22Rv1 (cell line): ENCODE measurements around the gene TAGLN2.

Experiments used
- H3K27ac ChIP-seq: fragments of 450-650 bp; 2 replicates; pipeline ENCODE4 v1.5.1; 2017
- ZFX ChIP-seq: fragments of 450-650 bp; IDR thresholded peaks from 2 replicates; pipeline ENCODE4 v1.6.1; 2017; ENCODE audit warnings: antibody characterized with exemption, borderline replicate concordance
- TF ChIP-seq, protein P1 (sequence below): fragments of 450-650 bp; IDR thresholded peaks from 2 replicates; pipeline ENCODE4 v1.5.1; 2017; ENCODE audit warnings: mild to moderate bottlenecking

TAGLN2 gene

DNA sequence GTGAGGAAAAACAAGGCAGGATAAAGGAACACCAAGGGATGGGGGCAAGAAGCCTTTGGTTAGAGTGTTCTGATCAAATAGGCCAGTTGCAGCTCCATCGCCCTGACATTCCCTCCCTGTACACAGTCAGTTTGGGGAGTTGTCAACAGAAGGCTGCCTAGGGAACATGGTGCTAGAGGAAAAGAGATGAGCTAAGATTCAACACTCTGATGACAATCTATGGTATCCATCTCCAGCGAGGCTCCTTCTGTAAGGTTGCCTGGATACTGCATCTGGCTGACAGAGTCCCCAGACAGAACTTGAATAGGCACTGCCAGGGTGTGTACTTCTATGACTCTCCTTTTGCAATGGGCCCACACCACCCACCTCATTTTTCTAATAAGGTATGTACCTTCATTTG lies 40.0 kb upstream of the TAGLN2 start:
- TF ChIP-seq ZFX: no peak
- TF ChIP-seq, protein P1, sequence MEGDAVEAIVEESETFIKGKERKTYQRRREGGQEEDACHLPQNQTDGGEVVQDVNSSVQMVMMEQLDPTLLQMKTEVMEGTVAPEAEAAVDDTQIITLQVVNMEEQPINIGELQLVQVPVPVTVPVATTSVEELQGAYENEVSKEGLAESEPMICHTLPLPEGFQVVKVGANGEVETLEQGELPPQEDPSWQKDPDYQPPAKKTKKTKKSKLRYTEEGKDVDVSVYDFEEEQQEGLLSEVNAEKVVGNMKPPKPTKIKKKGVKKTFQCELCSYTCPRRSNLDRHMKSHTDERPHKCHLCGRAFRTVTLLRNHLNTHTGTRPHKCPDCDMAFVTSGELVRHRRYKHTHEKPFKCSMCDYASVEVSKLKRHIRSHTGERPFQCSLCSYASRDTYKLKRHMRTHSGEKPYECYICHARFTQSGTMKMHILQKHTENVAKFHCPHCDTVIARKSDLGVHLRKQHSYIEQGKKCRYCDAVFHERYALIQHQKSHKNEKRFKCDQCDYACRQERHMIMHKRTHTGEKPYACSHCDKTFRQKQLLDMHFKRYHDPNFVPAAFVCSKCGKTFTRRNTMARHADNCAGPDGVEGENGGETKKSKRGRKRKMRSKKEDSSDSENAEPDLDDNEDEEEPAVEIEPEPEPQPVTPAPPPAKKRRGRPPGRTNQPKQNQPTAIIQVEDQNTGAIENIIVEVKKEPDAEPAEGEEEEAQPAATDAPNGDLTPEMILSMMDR: no peak
- H3K27ac ChIP-seq: no peak overlapping the region

DNA sequence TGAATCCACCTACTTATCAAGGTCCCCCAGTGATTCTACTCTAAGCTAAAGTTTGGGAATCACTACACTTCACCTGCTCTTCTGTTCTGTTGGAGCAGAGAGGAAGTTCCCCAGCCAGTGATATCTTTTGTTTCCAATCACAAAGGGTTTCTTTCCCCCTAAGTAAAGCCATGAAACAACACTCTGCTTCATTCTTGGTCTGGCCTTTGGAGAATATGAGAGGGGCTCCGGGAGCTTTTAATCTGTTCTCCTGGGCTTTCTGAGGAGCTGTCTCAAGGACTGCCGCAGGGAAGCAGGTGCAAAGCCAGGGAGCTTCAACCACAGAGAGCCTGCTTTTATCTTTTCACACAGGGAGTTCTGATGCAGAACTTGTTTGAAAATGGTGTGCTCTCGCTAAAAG lies 38.8 kb upstream of the TAGLN2 start:
- H3K27ac ChIP-seq: no peak overlapping the region
- TF ChIP-seq, protein P1: no peak
- no peak for TF ChIP-seq ZFX

DNA sequence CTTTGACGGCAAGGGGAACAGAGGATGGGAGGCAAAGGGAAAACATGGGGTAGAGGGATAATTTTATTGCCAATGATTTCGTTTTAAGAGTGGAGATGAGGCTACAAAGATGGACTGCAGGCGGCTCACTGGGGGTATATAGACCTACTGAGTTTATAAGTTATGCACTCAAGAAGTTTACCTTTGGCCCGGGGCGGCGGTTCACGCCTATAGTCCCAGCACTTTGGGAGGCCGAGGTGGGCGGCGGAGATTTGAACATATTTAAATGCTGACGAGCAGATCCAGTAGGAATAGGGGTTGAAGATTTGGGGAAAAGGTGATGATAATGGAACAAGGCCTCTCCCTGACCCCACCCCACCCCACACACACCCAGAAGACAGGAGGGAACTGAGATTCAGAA lies 36.9 kb upstream of the TAGLN2 start:
- TF ChIP-seq, protein P1: no peak
- no peak for TF ChIP-seq ZFX
- no peak overlapping the region for H3K27ac ChIP-seq

DNA sequence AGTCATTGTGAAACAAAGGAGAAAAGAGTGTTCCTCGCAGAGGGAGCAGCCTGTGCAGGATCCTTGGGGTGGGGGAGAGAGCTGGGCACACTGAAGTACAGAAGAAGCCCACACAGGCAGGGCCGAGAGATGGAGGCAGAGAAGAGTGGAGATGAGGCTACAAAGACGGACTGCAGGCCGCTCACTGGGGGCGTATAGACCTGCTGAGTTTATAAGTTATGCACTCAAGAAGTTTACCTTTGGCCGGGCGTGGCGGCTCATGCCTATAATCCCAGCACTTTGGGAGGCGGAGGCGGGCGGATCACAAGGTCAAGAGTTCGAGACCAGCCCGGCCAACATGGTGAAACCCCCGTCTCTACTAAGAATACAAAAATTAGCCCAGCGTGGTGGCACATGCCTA lies 36.3 kb upstream of the TAGLN2 start:
- H3K27ac ChIP-seq: no peak overlapping the region
- no peak for TF ChIP-seq ZFX
- TF ChIP-seq, protein P1: no peak

DNA sequence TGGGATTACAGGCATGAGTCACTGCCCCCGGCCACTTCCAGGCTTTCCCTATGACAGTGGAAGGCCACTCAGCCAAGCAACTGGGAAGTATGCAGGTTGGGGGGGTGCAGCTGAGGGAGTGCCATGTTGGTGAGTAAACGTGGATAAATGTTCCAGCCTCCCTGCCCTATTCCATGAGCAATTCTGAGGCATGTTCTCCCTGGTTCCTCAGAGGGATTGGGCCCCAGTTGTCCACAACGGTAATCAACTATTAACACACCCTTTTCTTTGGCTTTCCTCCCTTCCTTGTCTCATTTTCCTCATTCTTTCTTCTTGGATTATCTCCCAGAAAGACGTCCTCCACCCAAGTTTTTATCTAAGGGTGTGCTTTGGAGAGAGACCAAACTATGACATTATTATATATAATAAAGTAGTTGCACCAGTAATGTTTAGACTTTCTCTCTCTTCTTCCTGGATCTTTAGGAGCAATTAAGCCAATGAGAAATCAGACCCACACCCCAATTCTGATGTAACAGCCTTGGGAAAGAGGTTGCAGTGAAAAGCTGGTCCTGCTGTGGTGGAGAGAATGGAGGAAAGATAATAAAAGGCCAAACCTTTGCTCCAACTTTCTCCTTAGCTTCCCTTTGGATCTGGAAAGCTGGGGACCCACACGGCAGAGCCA lies 35.5 kb upstream of the TAGLN2 start:
- H3K27ac ChIP-seq: no peak overlapping the region
- TF ChIP-seq, protein P1: no peak
- no peak for TF ChIP-seq ZFX

DNA sequence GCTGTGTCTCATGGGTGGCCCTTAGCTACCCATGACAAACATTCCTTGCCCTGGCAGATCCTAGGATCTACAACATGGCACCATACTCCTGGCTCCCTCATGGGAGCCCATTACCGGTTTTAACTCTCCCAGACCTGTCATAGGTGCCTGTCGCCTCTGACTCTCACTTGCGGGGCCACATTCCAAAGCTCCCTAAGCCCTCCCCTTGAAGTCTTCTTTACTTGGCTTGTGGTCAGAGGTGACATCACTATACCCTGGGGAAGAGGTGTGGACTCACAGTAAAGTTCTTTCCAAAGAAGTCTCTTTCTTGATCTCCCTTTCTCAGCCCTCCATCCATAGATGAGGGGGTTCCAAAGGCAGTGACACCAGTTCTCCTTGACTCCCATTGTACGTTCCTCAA lies 34.1 kb upstream of the TAGLN2 start:
- TF ChIP-seq, protein P1: no peak
- no peak for TF ChIP-seq ZFX
- H3K27ac ChIP-seq: no peak overlapping the region

DNA sequence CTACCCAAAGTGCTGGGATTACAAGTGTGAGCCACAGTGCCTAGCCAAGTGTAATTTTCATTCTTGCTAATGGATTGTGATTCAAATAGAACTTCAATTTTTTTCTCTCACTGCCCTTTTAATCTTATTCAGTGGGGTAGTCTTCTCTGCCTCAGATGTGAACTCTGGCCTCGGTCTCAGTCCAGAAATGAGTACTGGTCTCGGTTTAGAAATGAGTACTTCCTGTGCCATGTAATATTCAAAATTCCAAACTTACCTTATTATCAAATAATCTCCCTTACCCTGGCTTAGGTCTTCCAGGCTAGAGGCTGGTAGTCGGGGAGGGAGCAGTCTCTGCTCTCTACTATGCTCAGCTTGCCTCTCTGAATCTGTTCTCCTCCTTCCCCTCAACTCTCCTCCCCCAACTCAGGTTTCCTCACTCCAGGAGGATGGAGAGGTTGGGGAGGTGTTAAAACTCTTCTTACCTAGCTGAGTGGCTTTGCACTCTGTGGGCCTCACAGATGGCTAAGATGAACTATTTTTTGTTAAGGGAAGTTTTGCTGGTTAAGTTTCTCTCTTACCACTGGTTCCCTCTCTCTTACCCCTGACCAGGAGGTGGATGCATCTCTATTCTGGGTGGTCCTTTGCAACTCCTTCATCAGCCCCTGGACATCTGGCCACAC lies 33.5 kb upstream of the TAGLN2 start:
- no peak overlapping the region for H3K27ac ChIP-seq

More for the DNA sequence above, 33.5 kb upstream of the TAGLN2 start:
- TF ChIP-seq ZFX: no peak
- TF ChIP-seq, protein P1: no peak
